CD4-positive, alpha-beta T cell treated with Interleukin-4 for 4 hours (primary cell): ENCODE data around the gene MED8.
A peak's percentile ranks its signal among the peaks of the same experiment; 100 is the strongest.
"Not testable (repeated sequence)": the region's sequence is repeated elsewhere in the genome, so short reads cannot be mapped to it uniquely, and the experiment has no call there.

ENCODE experiments used
- DNase-seq: peaks from one replicate; pipeline ENCODE4 v3.0.0-alpha.2; 2020

Gene MED8

DNA sequence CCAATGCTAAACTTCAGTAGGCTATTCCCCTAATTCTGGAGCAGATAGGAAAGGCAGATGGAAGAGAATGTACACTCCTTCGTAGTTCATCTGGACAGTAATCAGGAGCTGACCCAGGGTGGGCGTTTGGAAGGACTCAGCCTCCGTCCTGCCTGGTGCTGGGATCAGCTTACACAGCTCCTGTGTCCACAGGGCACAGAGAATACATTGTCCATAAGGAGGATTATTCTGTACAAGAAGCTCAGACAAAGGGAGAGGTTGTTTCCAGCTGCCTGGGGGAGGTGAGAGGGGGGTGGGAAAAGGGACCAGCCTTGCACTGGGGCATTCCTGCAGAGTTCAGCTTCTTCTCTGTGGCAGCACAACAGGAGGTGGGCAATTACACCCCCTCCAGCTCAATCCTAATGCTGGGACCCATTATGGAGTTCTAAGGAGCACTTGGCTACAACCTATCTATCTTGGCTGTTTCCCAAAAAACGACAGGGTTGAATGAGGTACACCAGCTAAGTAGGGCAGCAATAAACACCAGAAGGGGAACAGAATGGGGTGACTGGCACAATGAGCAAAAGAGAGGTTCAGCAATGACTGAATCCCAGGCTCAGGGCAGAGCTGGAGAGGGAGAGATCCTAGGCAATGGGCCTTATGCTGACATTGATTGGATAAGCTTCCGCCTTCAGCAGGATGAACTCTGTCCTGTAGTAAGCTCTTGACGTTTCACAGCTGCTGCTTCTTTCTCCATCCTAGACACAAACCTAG is 7.4 kb downstream of the MED8 start:
- no peak for DNase-seq

GRCh38 chr1:43381612-43382011 is 8.0 kb downstream of the MED8 start:
- no peak for DNase-seq

- DNase-seq, result no peak
Measured at GRCh38 chr1:43379476-43379875, 10.1 kb downstream of the MED8 start.

DNA sequence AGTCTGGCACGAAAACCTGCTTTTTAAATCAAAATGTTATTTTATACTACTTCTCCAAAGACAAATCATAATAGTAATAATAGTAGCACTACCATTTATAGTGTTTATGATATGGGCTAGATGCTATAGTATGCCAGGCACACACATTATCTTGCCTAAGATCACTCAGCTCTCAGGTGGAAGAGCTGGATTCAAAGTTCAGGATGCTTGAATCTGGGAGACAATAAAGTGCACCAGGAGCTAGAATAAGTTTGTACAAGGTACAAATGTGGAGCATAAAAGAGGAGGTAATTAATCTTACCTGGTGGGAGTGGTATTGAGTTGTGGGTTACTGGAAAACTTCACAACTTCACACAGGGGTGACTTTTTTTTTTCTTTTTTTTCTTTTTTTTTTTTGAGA is 11.8 kb downstream of the MED8 start:
- no peak for DNase-seq

- no peak for DNase-seq
Measured at GRCh38 chr1:43376723-43377235, 12.8 kb downstream of the MED8 start.

DNA sequence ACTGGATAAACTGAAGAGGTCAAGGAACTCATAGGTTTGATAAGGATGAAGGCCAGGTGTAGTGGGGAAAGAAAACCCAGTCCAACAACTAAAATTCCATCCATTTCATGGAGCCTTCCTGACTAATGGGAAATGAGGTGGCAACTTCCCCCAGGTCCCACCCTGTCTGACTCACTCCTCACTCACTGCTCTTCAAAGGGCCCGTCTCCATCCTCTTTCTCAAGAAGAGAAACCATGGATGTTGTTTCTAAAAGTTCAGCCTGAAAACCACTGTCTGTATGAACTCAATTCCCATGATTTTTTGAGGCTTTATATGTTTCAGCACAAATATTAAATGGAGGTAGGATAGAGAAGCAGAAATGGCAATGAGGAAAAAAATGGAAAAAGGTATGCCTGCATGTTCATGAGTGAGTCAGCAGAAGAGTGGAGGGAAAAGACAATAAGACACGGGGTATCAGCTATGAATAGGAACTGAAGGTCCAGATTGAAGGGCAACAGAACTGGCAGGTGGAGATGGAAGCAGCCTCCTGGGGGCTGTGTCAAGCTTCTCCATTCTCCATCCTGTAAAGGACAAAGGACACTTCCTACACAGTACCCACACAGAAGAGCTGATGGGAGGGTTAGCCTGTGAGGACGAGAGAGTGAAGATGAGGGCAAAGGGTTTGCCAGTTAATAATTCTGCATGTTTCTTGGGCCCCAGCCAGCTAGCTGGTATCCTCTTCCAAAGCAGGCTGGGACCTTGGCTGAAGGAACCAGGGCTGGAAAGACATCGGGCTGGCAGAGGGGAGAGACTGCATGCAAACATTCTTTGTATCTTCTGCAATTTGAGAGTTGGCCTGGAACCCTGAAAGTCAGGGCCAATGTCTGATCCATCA is 16.3 kb downstream of the MED8 start:
- DNase-seq, result no peak

DNA sequence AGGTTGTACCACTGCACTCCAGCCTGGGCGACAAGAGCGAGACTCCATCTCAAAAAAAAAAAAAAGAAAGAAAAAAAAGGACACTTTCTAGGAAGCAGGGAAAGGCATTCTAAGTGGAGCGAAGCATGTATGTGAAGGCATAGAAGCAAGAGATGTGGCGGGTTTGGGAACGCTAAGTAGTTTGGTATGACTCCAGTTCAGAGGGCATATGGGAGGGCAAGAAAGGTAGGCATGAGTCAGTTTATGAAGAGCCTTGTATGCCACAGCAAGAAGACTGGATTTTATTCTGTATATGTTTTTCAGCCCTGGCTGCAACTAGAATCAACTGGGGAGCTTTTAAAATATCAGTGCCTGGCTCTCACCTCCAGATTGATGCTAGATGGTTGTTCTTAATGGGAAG is 17.4 kb downstream of the MED8 start:
- DNase-seq, result no peak

- DNase-seq, result no peak
Measured at GRCh38 chr1:43370564-43370963, 19.0 kb downstream of the MED8 start.

DNA sequence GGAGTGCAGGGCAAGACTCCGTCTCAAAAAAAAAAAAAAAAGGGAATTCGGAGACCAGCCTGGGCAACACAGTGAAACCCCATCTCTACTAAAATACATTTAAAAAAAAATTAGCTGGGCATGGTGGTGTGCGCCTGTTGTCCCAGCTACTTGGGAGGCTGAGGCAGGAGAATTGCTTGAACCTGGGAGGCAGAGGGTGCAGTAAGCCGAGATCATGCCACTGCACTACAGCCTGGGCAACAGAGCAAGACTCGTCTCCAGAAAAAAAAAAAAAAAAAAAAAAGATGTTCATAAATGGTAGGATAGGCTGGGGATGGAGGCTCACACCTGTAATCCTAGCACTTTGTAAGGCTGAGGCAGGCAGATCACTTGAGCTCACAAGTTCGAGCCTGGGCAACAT is 19.8 kb downstream of the MED8 start:
- DNase-seq, result not testable (repeated sequence)

GRCh38 chr1:43368646-43369020 is 21.0 kb downstream of the MED8 start:
- no peak for DNase-seq

- peak; percentile 83 for DNase-seq
Measured at GRCh38 chr1:43367904-43368645, 21.5 kb downstream of the MED8 start, which contains the start of gene ELOVL1. Gene ELOVL1, minus strand, starts transcription at chr1:43368011. Its CDS starts 2,402 bp downstream, at chr1:43365609.

DNA sequence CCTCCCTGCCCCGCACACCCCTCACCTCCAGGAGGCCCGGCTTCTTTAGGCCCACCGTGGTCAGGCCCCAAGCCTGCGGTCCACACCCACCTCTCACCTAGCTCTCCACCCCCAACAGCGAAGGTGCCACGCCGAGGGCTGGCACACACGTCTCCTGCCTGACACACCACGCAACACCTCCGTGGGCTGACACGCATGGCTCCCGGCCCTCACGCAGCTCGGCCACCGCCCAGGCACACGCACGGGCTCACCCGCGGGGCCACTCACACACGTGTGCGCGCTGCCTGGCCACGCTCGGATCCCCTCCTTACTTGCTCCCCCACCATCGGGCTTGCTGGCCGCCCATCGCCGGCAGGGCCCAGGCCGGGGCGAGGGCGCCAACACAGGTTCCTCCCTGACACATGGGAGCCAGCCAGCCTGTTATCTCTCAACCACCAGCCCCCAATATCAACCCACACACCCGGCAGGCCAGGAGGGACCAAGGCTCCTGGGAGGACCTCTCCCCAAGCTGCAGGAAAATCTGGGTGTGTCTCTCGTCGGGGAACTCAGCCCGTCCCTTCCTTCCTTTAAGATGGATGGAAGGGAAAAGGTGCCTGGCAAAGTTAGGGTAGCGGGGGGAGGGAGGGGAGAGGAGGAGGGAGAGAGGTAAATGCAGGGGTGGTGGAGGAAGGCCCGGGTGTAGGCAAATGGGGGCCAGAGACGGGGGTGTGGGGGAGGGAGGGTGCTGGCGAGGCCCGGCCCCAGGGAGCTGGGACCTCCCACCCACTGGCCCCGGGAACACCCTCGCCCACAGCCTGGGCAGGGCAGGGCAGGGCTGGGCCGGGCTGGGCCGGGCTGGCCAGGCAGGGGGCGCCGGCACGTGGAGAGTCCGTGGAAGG is 22.3 kb downstream of the MED8 start:
- DNase-seq, result no peak

DNA sequence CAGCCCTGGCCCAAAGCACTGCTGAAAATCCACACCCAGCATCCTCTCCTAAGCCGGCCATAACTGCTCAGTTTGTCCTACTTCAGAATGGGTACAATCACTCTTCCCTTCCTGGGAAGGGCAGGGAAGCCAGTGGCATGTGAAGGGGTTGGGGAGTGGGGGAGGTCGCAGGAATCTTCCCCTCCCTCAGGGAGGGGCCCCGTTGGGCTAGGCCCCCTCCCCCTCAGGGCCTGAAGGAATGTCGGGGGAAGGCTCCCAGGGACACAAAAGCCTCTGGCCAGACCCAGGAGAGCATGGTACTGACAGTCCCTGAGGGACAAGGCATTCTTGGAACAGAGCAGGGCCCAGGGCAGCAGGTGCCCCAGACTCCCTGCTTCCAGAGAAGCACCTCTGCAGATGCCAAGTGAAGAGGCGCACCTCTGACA is 23.0 kb downstream of the MED8 start:
- DNase-seq, result no peak

- DNase-seq, result no peak
Measured at GRCh38 chr1:43366179-43366578, 23.4 kb downstream of the MED8 start.

GRCh38 chr1:43365678-43366077 is 23.9 kb downstream of the MED8 start:
- DNase-seq, result no peak

GRCh38 chr1:43363935-43364525 is 25.6 kb downstream of the MED8 start:
- DNase-seq, result no peak

DNA sequence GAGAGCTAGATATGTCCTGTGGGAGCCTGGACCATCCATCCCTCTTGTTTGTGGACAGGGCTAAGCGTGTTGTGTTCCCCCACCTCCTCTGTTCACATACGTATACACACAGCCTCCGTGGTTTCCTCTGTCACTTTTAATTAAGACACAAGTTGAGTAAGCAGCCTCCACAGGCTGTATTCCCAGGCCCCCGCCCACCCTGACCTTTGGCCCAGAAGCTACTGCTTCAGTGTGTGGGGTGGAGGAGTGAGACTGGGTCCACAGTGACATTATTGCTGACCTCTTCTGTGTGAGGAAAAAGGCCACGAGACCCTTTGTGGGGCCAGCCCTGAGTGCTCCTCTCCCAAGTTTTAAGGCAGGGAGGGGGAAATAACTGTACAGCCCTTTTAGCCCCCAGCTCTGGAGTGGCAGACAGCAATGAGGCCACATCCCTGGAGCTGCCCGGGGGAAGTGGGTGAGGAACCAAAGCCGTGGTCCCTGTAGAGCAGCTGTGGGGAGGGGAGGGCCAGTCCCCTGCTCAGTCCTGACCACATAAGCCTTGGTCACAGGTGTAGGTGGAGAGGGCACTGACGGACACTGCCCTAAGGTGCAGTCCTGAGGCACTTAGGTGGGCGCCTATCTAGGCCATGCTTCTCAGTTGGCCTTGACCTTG is 26.2 kb downstream of the MED8 start:
- no peak for DNase-seq

- no peak for DNase-seq
Measured at GRCh38 chr1:43360616-43361015, 29.0 kb downstream of the MED8 start.

DNA sequence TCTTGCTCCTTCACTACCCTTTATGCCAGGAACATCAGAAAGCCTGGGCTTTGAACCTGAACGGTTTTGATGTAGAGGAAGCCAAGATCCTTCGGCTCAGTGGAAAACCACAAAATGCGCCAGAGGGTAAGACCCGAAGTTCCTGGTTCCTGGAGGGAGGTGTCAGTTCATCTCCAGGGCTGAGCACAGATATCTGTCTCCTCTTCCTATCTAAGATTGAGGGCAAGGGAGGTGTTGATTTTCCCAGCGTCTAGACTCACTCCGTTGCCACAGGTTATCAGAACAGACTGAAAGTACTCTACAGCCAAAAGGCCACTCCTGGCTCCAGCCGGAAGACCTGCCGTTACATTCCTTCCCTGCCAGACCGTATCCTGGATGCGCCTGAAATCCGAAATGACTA is 29.9 kb downstream of the MED8 start:
- no peak for DNase-seq

DNA sequence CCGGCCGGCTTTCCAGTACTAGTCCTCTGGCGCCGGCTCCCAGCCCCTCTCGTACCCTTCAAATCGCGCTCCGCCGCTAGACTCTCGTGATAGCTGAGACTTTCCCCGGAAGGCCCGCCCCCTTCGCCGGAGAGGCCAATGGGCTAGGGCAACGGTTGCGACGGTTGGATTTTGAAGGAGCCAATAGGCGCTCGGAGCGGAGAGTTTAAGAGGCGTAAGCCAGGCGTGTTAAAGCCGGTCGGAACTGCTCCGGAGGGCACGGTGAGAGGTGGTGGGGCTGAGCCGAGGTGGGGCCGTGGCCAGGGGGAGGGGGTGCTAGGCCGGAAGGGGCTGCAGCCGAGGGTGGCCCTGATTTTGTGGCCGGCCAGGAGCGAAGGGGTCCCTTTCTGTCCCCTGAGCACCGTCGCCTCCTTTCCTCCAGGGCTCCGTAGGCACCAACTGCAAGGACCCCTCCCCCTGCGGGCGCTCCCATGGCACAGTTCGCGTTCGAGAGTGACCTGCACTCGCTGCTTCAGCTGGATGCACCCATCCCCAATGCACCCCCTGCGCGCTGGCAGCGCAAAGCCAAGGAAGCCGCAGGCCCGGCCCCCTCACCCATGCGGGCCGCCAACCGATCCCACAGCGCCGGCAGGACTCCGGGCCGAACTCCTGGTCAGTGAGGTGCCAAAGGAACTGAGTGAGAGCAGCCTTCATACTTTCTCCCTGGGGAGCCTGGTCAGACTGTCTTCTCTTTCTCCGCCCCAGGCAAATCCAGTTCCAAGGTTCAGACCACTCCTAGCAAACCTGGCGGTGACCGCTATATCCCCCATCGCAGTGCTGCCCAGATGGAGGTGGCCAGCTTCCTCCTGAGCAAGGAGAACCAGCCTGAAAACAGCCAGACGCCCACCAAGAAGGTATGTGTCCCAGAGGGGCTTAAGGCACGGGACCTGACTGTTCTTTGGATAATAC is 30.6 kb downstream of the MED8 start, which contains the start of gene CDC20:
Gene CDC20, plus strand, starts transcription at position 236 of the 948 bp plus-strand sequence. Its CDS starts 235 bp downstream, at position 471.
- DNase-seq, result peak; percentile 96
